NCI-H1105 (cell line): ENCODE results near the gene PRDM9.
"Not testable (repeated sequence)": the region's sequence is repeated elsewhere in the genome, so short reads cannot be mapped to it uniquely, and the experiment has no call there.

Experiments
- DNase-seq: peaks from one replicate; lab custom pipeline; 2025; lab: John Stamatoyannopoulos, UW

The PRDM9 gene

GRCh38 chr5:23527216-23527920, 20.0 kb downstream of the PRDM9 start:
- DNase-seq, result not testable (repeated sequence)

- no peak for DNase-seq
These were observed 21.3 kb downstream of the PRDM9 start for GRCh38 chr5:23528677-23529076.

DNA sequence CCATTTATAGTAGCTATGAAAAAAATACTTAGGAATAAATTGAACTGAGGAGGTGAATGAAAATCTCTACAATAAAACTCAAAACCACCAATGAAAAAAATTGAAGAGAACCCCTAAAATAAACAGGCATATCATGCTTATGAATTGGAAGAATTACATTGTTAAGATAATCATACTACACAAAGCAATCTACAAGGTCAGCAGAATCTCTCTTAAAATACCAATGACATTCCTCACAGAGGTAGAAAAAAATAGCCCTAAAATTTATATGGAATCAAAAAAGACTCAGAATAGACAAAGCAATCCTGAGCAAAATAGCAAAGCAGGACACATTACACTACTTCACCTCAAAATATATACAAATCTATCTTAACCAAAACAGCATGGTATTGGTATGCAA, 23.2 kb downstream of the PRDM9 start:
- no peak for DNase-seq

GRCh38 chr5:23571059-23571458, 63.6 kb downstream of the PRDM9 start:
- no peak for DNase-seq
